ENCODE measurements around the gene UVSSA. TPM values are rescaled to one million over a fixed set of nuclear protein-coding genes. Genes with fewer than 3 reads are reported as not detected.

The UVSSA gene
- total and polyA plus RNA-seq, 12 donors, result 2.4 to 11.9 (median 6.6) TPM

GRCh38 chr4:1395941-1396805 lies 49.2 kb downstream of the UVSSA start:
- Histone ChIP-seq H3K27ac (no peak overlapping the region), H3K4me3 (no peak overlapping the region), H3K36me3 (peaks cover 0 to 32% (median 17%) of the 10 kb centered on the region in 9 donors), H3K4me1 (no peaks in the 10 kb centered on the region), H3K9me3 (peaks cover 0 to 32% (median 0%) of the 10 kb centered on the region in 11 donors), H3K27me3 (peaks cover 0 to 27% (median 15%) of the 10 kb centered on the region in 7 donors)
- TF ChIP-seq CTCF (IDR thresholded peaks at IDR 0.05), result no peak
- intact Hi-C loops (cut with DNase I), result no loop called here
- WGBS, 2 donors, result 81 to 88% methylated on average over 13 of the region's 13 CpGs
- ATAC-seq (peak in 1 of 8 donors; percentile 20), DNase-seq (no peak)

GRCh38 chr4:1396806-1397455 lies 49.9 kb downstream of the UVSSA start:
- no peak for TF ChIP-seq CTCF (IDR thresholded peaks at IDR 0.05)
- DNase-seq (no peak), ATAC-seq (peak in 1 of 8 donors; percentile 33)
- peaks cover 0 to 24% (median 14%) of the 10 kb centered on the region in 9 donors for H3K36me3 ChIP-seq
- H3K4me1 ChIP-seq, result peaks cover 0 to 1% (median 0%) of the 10 kb centered on the region in 9 donors
- WGBS, 2 donors, result 95 to 96% methylated on average over 10 to 11 of the region's 11 CpGs
- peaks cover 0 to 25% (median 0%) of the 10 kb centered on the region in 11 donors for H3K9me3 ChIP-seq
- no peak overlapping the region for H3K27ac ChIP-seq
- intact Hi-C loops (cut with DNase I), result no loop called here
- H3K4me3 ChIP-seq, result no peak overlapping the region
- peaks cover 7 to 34% (median 23%) of the 10 kb centered on the region in 7 donors for H3K27me3 ChIP-seq

- no peak for DNase-seq
- peaks cover 0 to 12% (median 8%) of the 10 kb centered on the region in 9 donors for H3K4me1 ChIP-seq
- no peak for ATAC-seq
- intact Hi-C loops (cut with DNase I), result no loop called here
- no peak overlapping the region for H3K4me3 ChIP-seq
- 89 to 91% methylated on average over 21 to 22 of the region's 22 CpGs for WGBS, 2 donors
- H3K27ac ChIP-seq, result no peak overlapping the region
- peaks cover 26 to 54% (median 43%) of the 10 kb centered on the region in 7 donors for H3K27me3 ChIP-seq
- peaks cover 0 to 21% (median 0%) of the 10 kb centered on the region in 11 donors for H3K9me3 ChIP-seq
- peaks cover 0 to 6% (median 2%) of the 10 kb centered on the region in 9 donors for H3K36me3 ChIP-seq
- TF ChIP-seq CTCF (IDR thresholded peaks at IDR 0.05), result no peak
Observed at GRCh38 chr4:1398681-1399507, 51.9 kb downstream of the UVSSA start.

Data from heart right ventricle (tissue), 16 donors.